Endothelial cell of umbilical vein (primary cell): ENCODE data around the gene MIER3. TPM values are rescaled to one million over a fixed set of nuclear protein-coding genes. Genes with fewer than 3 reads are reported as not detected.

Source experiments
- BruUV-seq: library from RNA; stranded (reverse); fragments of 400-500 nt; replicated peaks from 2 replicates; lab custom pipeline; 2021; lab: Mats Ljungman, UMichigan
- CTCF ChIA-PET: fragments of 300-600, 350-600 bp; sonication (Branson Sonifier 250); formaldehyde crosslinking; loops from one replicate; lab custom pipeline; 2021; ENCODE audit warnings: antibody characterized with exemption, inconsistent platforms; lab: Charles Lee
- POLR2A ChIA-PET: fragments of 300-600, 350-600 bp; sonication (Branson Sonifier 250); formaldehyde crosslinking; loops from one replicate; lab custom pipeline; 2021; ENCODE audit warnings: antibody characterized with exemption, inconsistent platforms; lab: Charles Lee
- DNase-seq: peaks from one replicate; pipeline ENCODE4 v3.0.0-alpha.2; 2011; ENCODE audit warnings: low read depth, low spot score
- FAIRE-seq: peaks from 2 replicates; lab custom pipeline; 2011; peaks lifted over from hg19 to GRCh38; lab: Jason Lieb, UNC
- H2AFZ ChIP-seq: 2 replicates; pipeline ENCODE4 v1.6.0; 2012; ENCODE audit warnings: low read depth, low read length, control low read depth, inconsistent platforms
- H3K27ac ChIP-seq: 2 replicates; pipeline ENCODE4 v1.5.1; 2011; ENCODE audit warnings: low read depth, mild to moderate bottlenecking, control low read depth, low read length, moderate library complexity; ENCODE audit not compliant: insufficient read depth
- H3K27me3 ChIP-seq, 2 experiments: 2 replicates each; pipeline versions ENCODE4 v1.6.0 to v1.6.1; 2011; ENCODE audit warnings: low read length in 2 of 2, mixed read lengths in 1 of 2; ENCODE audit not compliant: control insufficient read depth in 2 of 2, insufficient read depth in 2 of 2
- H3K36me3 ChIP-seq, 2 experiments: 2 replicates in 1 of 2; 3 replicates in 1 of 2; pipeline ENCODE4 v1.5.1; 2011; ENCODE audit warnings: low read length in 2 of 2, mild to moderate bottlenecking in 1 of 2, moderate library complexity in 1 of 2; ENCODE audit not compliant: control insufficient read depth in 2 of 2, insufficient read depth in 2 of 2; ENCODE audit errors: extremely low read depth in 1 of 2
- H3K4me1 ChIP-seq: 3 replicates; pipeline ENCODE4 v1.5.1; 2011; ENCODE audit warnings: mild to moderate bottlenecking, low read length; ENCODE audit not compliant: control insufficient read depth, insufficient read depth; ENCODE audit errors: extremely low read depth
- H3K4me2 ChIP-seq: 2 replicates; pipeline ENCODE4 v1.6.1; 2011; ENCODE audit warnings: low read length, control low read depth, mixed read lengths; ENCODE audit not compliant: insufficient read depth
- H3K4me3 ChIP-seq, 3 experiments: fragments of 200-600 bp in 1 of 3; sonication (generic), shearing (Covaris generic) in 1 of 3; replicated peaks in 1 of 3; 2 replicates each; pipeline ENCODE4 v1.5.1; 2011 to 2016; ENCODE audit warnings: control low read depth in 3 of 3, low read length in 3 of 3, mild to moderate bottlenecking in 2 of 3, inconsistent platforms in 1 of 3, low read depth in 1 of 3, moderate library complexity in 1 of 3; ENCODE audit not compliant: insufficient read depth in 1 of 3
- H3K79me2 ChIP-seq: 2 replicates; pipeline ENCODE4 v1.6.0; 2012; ENCODE audit warnings: low read length, inconsistent platforms; ENCODE audit not compliant: control insufficient read depth, insufficient read depth
- H3K9ac ChIP-seq: replicated peaks from 2 replicates; pipeline ENCODE3; 2011; ENCODE audit warnings: low read length, control low read depth; ENCODE audit not compliant: insufficient read depth; ENCODE audit errors: extremely low read depth
- H3K9me1 ChIP-seq: replicated peaks from 3 replicates; pipeline ENCODE4 v1.6.0; 2011; ENCODE audit warnings: mild to moderate bottlenecking, low read length; ENCODE audit not compliant: control insufficient read depth, insufficient read depth; ENCODE audit errors: extremely low read depth
- H3K9me3 ChIP-seq: replicated peaks from 2 replicates; pipeline ENCODE4 v1.5.1; 2012; ENCODE audit warnings: low read length, inconsistent platforms; ENCODE audit not compliant: control insufficient read depth, insufficient read depth
- H4K20me1 ChIP-seq: replicated peaks from 2 replicates; pipeline ENCODE3; 2011; ENCODE audit warnings: mild to moderate bottlenecking, low read length; ENCODE audit not compliant: control insufficient read depth, insufficient read depth; ENCODE audit errors: extremely low read depth
- CTCF ChIP-seq, 2 donors: IDR thresholded peaks; 1 replicate in 1 of 2; 2 replicates in 1 of 2; pipeline ENCODE4 v1.5.1; 2011; ENCODE audit warnings: low read length in 2 of 2, mild to moderate bottlenecking in 2 of 2, moderate library complexity in 2 of 2, control low read depth in 1 of 2, inconsistent platforms in 1 of 2, low read depth in 1 of 2; ENCODE audit not compliant: insufficient read depth in 1 of 2; ENCODE audit errors: extremely low read depth in 1 of 2
- EZH2 ChIP-seq: IDR thresholded peaks from 2 replicates; pipeline ENCODE4 v1.6.1; 2012; ENCODE audit warnings: borderline replicate concordance, low read depth, mild to moderate bottlenecking, moderate library complexity, low read length, inconsistent platforms; ENCODE audit not compliant: severe bottlenecking
- FOS ChIP-seq: IDR thresholded peaks from 2 replicates; pipeline ENCODE4 v1.6.1; 2011; ENCODE audit warnings: mild to moderate bottlenecking, low read length, moderate library complexity, borderline replicate concordance; ENCODE audit not compliant: insufficient read depth
- GATA2 ChIP-seq: IDR thresholded peaks from 2 replicates; pipeline ENCODE4 v1.7.0; 2011; ENCODE audit warnings: low read depth, mild to moderate bottlenecking, moderate library complexity, mixed read lengths, low read length; ENCODE audit not compliant: insufficient read length, insufficient read depth
- JUN ChIP-seq: IDR thresholded peaks from 2 replicates; pipeline ENCODE4 v1.6.1; 2011; ENCODE audit warnings: borderline replicate concordance, low read depth; ENCODE audit not compliant: insufficient read length, insufficient read depth
- MAX ChIP-seq: IDR thresholded peaks from 2 replicates; pipeline ENCODE4 v1.6.1; 2011; ENCODE audit not compliant: insufficient read depth, insufficient read length
- MYC ChIP-seq: IDR thresholded peaks from one replicate; pipeline ENCODE4 v1.6.1; 2011; ENCODE audit warnings: mild to moderate bottlenecking, low read depth, low read length
- POLR2A ChIP-seq: IDR thresholded peaks from 2 replicates; pipeline ENCODE4 v1.6.1; 2012; ENCODE audit warnings: low read depth, mild to moderate bottlenecking, control low read depth, low read length
- POLR2AphosphoS5 ChIP-seq: IDR thresholded peaks from 2 replicates; pipeline ENCODE4 v1.6.1; 2012; ENCODE audit warnings: low read depth, mild to moderate bottlenecking, control low read depth, low read length, moderate library complexity; ENCODE audit not compliant: insufficient read depth
- dilution Hi-C: fragments of 300-500 bp; cut with MboI; formaldehyde crosslinking; loops from one replicate; pipeline ENCODE4 v1.15.0; 2019; ENCODE audit warnings: low sequenced_read_pairs; ENCODE audit not compliant: extremely low pct_ligation_motif_present
- intact Hi-C: fragments of 100-400 bp; cut with micrococcal nuclease; formaldehyde crosslinking; loops from one replicate; pipeline ENCODE4 v1.10.0; 2022
- polyA plus RNA-seq, 4 experiments: library from polyadenylated mRNA; depleted of rRNA in 3 of 4; stranded (reverse) in 3 of 4; unstranded in 1 of 4; fragments of >200 nt; gene quantifications; 2 replicates each; pipeline versions ENCODE4 v1.2.1 to v1.2.3, GENCODE V29; 2011 to 2012; ENCODE audit warnings: missing spikeins in 1 of 4
- total RNA-seq: library from RNA; stranded (reverse); gene quantifications from 2 replicates; pipeline ENCODE4 v1.2.3, GENCODE V29; 2021

Gene MIER3
- total and polyA plus RNA-seq, 2 donors (not counting 3 experiments of a cell fraction or from before 2014, with no cell fraction given), result 6.6 to 20.5 TPM

- dilution Hi-C loops, result no loop called here
- intact Hi-C loops, result no loop called here
- no peaks in the 10 kb centered on the region for H3K9me3 ChIP-seq
- no peak overlapping the region for H3K9ac ChIP-seq
- no peaks in the 10 kb centered on the region for H3K27me3 ChIP-seq
- no peak overlapping the region for H3K4me2 ChIP-seq
- DNase-seq (no peak), FAIRE-seq (no peak)
- H3K36me3 ChIP-seq, result peaks cover 6 to 7% of the 10 kb centered on the region in 2 experiments
- H3K79me2 ChIP-seq, result no peaks in the 10 kb centered on the region
- H2AFZ ChIP-seq, result no peak overlapping the region
- BruUV-seq, result no TSS peak
- ChIA-PET CTCF (interaction anchor here (0.9 to 1.4 kb wide), 4 partner anchors 8 to 36 kb away, joined by 3 read pairs; partner anchors contain the start of gene SETD9), POLR2A (no interaction called here)
- no peaks in the 10 kb centered on the region for H3K9me1 ChIP-seq
- H3K27ac ChIP-seq, result no peak overlapping the region
- no peak overlapping the region for H3K4me3 ChIP-seq
- no peaks in the 10 kb centered on the region for H4K20me1 ChIP-seq
- TF ChIP-seq FOS (no peak), POLR2A (no peak), POLR2AphosphoS5 (no peak)
- no peaks in the 10 kb centered on the region for H3K4me1 ChIP-seq
These were observed 78.9 kb downstream of the MIER3 start for GRCh38 chr5:56873056-56873455.

DNA sequence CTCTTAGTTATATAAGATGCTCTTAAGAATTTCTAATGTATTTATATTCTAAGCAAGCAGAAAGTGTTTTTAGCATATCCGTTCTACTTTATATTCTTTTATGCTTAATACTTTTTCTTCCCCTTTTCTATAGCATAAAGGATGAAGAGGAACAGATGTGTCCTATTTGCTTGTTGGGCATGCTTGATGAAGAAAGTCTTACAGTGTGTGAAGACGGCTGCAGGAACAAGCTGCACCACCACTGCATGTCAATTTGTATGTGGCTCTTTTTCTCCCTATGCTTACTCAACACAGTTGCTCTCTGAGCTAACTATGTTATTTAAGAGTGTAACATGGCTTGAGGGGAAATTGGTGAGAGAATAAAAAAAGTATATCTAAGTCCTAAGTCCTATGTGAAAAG lies 80.1 kb downstream of the MIER3 start:
- H3K27ac ChIP-seq, result no peak overlapping the region
- CTCF ChIA-PET, result no interaction called here

More for the DNA sequence above, 80.1 kb downstream of the MIER3 start:
- dilution Hi-C loops, result no loop called here
- Histone ChIP-seq H3K9me3 (no peaks in the 10 kb centered on the region), H3K27me3 (no peaks in the 10 kb centered on the region), H2AFZ (no peak overlapping the region), H3K36me3 (peaks cover 6 to 7% of the 10 kb centered on the region in 2 experiments), H3K79me2 (no peaks in the 10 kb centered on the region), H3K4me3 (no peak overlapping the region), H3K9me1 (no peaks in the 10 kb centered on the region), H3K9ac (no peak overlapping the region), H4K20me1 (no peaks in the 10 kb centered on the region), H3K4me2 (no peak overlapping the region), H3K4me1 (no peaks in the 10 kb centered on the region)
- intact Hi-C loops, result no loop called here
- POLR2A ChIA-PET, result no interaction called here
- TF ChIP-seq GATA2 (no peak), JUN (no peak), FOS (no peak), MAX (no peak), CTCF (IDR thresholded peaks at IDR 0.05; ENCODE audit: extremely low read depth in 1 of 2, insufficient read depth in 1 of 2, low read depth in 1 of 2, low read length in 2 of 2) (no peak), POLR2AphosphoS5 (no peak), POLR2A (no peak), EZH2 (no peak), MYC (no peak)
- FAIRE-seq, result no peak
- BruUV-seq, result no TSS peak
- DNase-seq, result no peak
